SK-MEL-5 (cell line): ENCODE results near the gene PYGM. TPM values are rescaled to one million over a fixed set of nuclear protein-coding genes. Genes with fewer than 3 reads are reported as not detected.

ENCODE experiments used
- total RNA-seq: library from RNA; depleted of rRNA; stranded (reverse); fragments of >200 nt; shearing (Covaris generic); gene quantifications from 2 replicates; pipeline ENCODE4 v1.2.3, GENCODE V29; 2014; rRNA removed

Gene PYGM
- total RNA-seq, 1 experiment from 2014 or later = 0.05 TPM

Other genes with a start within 250 kb of the PYGM start
- gene SLC22A11, start 204.0 kb downstream of the PYGM start, total RNA-seq = not detected in 2 replicates
- not detected in 2 replicates for gene SLC22A12, start 168.8 kb downstream of the PYGM start, total RNA-seq
- 0.43 and 0.77 TPM in 2 replicates for gene NRXN2, start 36.8 kb downstream of the PYGM start, total RNA-seq
- gene RASGRP2, start 15.8 kb downstream of the PYGM start, total RNA-seq = 0.19 TPM in 1 of 2 replicates, not detected in the other
- gene SF1, start 18.6 kb upstream of the PYGM start, total RNA-seq = 53.3 and 57.4 TPM in 2 replicates
- 14.9 and 16.3 TPM in 2 replicates for gene MAP4K2, start 43.2 kb upstream of the PYGM start, total RNA-seq
- gene MEN1, start 50.6 kb upstream of the PYGM start, total RNA-seq = 8.5 and 9.1 TPM in 2 replicates
- 1.1 and 1.6 TPM in 2 replicates for gene CDC42BPG, start 84.7 kb upstream of the PYGM start, total RNA-seq
- gene EHD1, start 118.6 kb upstream of the PYGM start, total RNA-seq = 9.7 and 12.6 TPM in 2 replicates
- gene ATG2A, start 157.2 kb upstream of the PYGM start, total RNA-seq = 5.2 and 8.1 TPM in 2 replicates
- 8.4 and 13.3 TPM in 2 replicates for gene PPP2R5B, start 164.7 kb upstream of the PYGM start, total RNA-seq
- not detected in 2 replicates for gene GPHA2, start 175.9 kb upstream of the PYGM start, total RNA-seq
- gene MAJIN, start 212.1 kb upstream of the PYGM start, total RNA-seq = not detected in 2 replicates
- gene BATF2, start 237.0 kb upstream of the PYGM start, total RNA-seq = 0.43 and 0.45 TPM in 2 replicates